ENCODE measurements around the gene CCSER1. TPM values are rescaled to one million over a fixed set of nuclear protein-coding genes. Genes with fewer than 3 reads are reported as not detected.

Gene CCSER1
- total RNA-seq, 6 donors from 2014 or later, result 4.4 to 26.1 (median 13.8) TPM

DNA sequence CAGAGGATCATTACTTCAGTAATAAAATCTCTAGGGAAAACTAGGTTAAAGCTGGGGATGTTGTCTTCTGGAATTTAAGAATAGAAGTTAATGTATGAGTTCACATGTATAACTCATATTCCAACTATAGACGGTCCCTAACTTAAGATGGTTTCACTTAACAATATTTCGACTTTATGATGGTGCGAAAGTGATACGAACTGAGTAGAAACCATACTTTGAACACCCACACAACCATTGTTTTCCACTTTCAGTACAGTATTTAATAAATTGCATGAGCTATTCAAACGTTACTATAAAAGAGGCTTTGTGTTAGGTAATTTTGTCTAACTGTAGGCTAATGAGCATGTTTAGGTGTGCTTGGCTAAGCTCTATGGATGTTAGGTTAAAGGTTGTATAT lies 38.7 kb downstream of the CCSER1 start:
- H3K36me3 ChIP-seq, result no peaks in the 10 kb centered on the region
- no peaks in the 10 kb centered on the region for H3K4me1 ChIP-seq
- no peaks in the 10 kb centered on the region for H3K9me3 ChIP-seq
- ATAC-seq (ENCODE audit: low FRiP score in 2 of 2) (no peak), DNase-seq (no peak)
- H3K4me3 ChIP-seq, result no peak overlapping the region
- H3K27me3 ChIP-seq, result no peaks in the 10 kb centered on the region
- TF ChIP-seq POLR2A (IDR thresholded peaks at IDR 0.05), result no peak
- TF ChIP-seq POLR2AphosphoS5 (IDR thresholded peaks at IDR 0.05), result no peak
- H3K27ac ChIP-seq, result no peak overlapping the region
- WGBS, 2 donors, result 85 to 86% methylated on average over 5 of the region's 5 CpGs

DNA sequence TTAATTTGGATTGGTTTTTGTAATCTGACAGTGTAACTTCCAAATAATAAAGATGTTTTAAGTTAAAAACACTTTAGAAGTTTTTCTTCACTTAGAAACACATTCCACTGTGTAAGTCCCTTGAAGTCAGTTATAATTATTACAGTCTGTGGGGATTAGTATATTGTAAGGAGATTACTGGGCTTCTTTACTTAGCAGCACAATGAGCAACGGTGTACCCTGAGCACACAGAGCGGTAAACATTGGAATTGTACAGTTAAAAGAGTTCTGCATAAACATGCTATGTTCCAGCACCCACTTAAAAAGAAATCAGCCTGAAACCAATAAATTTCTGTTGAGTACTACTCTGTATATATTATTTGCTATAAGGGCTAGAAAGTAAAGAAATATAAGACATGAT lies 44.3 kb downstream of the CCSER1 start:
- TF ChIP-seq EP300 (IDR thresholded peaks at IDR 0.05) (no peak), POLR2A (IDR thresholded peaks at IDR 0.05) (no peak), POLR2AphosphoS5 (IDR thresholded peaks at IDR 0.05) (no peak)
- TF ChIP-seq, protein P1, sequence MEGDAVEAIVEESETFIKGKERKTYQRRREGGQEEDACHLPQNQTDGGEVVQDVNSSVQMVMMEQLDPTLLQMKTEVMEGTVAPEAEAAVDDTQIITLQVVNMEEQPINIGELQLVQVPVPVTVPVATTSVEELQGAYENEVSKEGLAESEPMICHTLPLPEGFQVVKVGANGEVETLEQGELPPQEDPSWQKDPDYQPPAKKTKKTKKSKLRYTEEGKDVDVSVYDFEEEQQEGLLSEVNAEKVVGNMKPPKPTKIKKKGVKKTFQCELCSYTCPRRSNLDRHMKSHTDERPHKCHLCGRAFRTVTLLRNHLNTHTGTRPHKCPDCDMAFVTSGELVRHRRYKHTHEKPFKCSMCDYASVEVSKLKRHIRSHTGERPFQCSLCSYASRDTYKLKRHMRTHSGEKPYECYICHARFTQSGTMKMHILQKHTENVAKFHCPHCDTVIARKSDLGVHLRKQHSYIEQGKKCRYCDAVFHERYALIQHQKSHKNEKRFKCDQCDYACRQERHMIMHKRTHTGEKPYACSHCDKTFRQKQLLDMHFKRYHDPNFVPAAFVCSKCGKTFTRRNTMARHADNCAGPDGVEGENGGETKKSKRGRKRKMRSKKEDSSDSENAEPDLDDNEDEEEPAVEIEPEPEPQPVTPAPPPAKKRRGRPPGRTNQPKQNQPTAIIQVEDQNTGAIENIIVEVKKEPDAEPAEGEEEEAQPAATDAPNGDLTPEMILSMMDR (IDR thresholded peaks at IDR 0.05), result no peak
- DNase-seq (no peak), ATAC-seq (ENCODE audit: low FRiP score in 2 of 2) (no peak)
- Histone ChIP-seq H3K4me1 (no peaks in the 10 kb centered on the region), H3K27me3 (no peaks in the 10 kb centered on the region), H3K4me3 (no peak overlapping the region), H3K27ac (no peak overlapping the region), H3K9me3 (no peaks in the 10 kb centered on the region), H3K36me3 (no peaks in the 10 kb centered on the region)
- 64 to 80% methylated on average over 2 of the region's 2 CpGs for WGBS, 2 donors

DNA sequence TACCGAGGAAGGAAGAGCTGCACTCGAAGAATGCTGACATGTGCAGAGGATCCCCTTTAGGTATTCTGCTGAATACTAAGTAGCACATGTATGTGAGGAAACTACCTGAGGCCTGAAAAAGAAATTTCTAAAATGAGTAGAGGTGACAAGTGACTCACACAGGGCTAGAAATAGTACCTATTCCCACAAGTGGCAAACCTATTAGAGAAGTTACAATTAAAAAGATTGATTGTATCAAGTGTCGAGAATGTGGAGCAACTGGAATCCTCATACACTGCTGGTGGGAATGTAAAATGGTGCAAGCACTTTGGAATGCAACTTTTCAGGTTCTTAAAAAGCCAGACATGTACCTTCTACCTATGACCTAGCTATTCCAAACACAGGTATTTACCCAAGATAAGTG lies 47.4 kb downstream of the CCSER1 start:
- peak in 1 of 2 donors; percentile 28 for DNase-seq
- Histone ChIP-seq H3K4me3 (no peak overlapping the region), H3K9me3 (no peaks in the 10 kb centered on the region), H3K27ac (peak overlapping the region in 1 of 4 donors; percentile 31), H3K4me1 (no peaks in the 10 kb centered on the region), H3K27me3 (no peaks in the 10 kb centered on the region), H3K36me3 (no peaks in the 10 kb centered on the region)
- 51 to 57% methylated on average over 3 of the region's 3 CpGs for WGBS, 2 donors
- TF ChIP-seq POLR2AphosphoS5 (IDR thresholded peaks at IDR 0.05) (peak in 1 of 2 donors; percentile 44), EP300 (IDR thresholded peaks at IDR 0.05) (peak in 1 of 4 donors; percentile 83), POLR2A (IDR thresholded peaks at IDR 0.05) (no peak)
- TF ChIP-seq, protein P1 (IDR thresholded peaks at IDR 0.05), result no peak
- ATAC-seq (ENCODE audit: low FRiP score in 2 of 2), result peak in 1 of 2 donors; percentile 88

DNA sequence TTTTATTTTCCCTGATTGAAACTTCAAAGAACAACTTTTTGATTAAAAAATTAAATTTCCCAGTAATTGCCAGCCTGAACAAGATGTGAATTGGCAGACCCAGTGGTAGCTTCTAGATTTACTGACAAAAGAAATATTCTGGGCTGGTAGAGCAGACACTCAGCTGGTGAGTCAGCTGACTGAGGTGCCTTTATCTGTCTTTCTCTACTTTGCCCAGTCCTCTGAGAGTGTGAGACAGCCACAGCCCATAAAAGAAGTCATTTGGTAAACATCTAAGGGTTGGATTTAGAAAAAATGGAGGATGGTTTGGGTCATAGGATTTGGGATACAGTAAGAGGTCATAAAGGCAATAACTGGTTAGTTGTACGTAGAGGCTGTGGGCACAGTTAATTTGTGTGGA lies 54.5 kb downstream of the CCSER1 start:
- Histone ChIP-seq H3K27ac (no peak overlapping the region), H3K4me3 (no peak overlapping the region), H3K9me3 (no peaks in the 10 kb centered on the region), H3K27me3 (no peaks in the 10 kb centered on the region), H3K36me3 (no peaks in the 10 kb centered on the region), H3K4me1 (no peaks in the 10 kb centered on the region)
- ATAC-seq (ENCODE audit: low FRiP score in 2 of 2) (no peak), DNase-seq (no peak)
- no peak for TF ChIP-seq EP300 (IDR thresholded peaks at IDR 0.05)
- no peak for TF ChIP-seq POLR2A (IDR thresholded peaks at IDR 0.05)
- no peak for TF ChIP-seq POLR2AphosphoS5 (IDR thresholded peaks at IDR 0.05)
- TF ChIP-seq, protein P1 (IDR thresholded peaks at IDR 0.05), result no peak
- 95 to 98% methylated on average over 1 of the region's 1 CpG for WGBS, 2 donors

DNA sequence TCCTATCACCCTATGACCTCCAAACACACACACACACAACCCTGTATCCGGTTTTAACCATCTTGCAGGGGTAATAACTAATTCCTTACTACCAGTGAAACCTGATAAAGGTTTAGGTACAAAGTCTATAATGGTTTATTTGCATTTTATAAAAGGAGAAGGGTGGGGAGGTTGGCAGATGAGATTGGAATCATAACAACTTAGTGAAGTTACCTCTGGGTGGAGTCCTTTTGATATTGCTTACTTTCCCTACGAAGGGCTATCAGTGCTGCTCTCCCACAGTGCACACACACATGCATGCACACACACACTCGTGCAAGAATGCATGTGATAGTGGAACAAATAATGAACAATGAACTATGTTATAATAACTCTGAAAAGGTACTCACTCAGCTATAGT lies 56.1 kb downstream of the CCSER1 start:
- WGBS, 2 donors, result 48 to 67% methylated on average over 3 of the region's 3 CpGs
- H3K4me3 ChIP-seq, result no peak overlapping the region
- DNase-seq (no peak), ATAC-seq (ENCODE audit: low FRiP score in 2 of 2) (no peak)
- TF ChIP-seq, protein P1 (IDR thresholded peaks at IDR 0.05), result no peak
- TF ChIP-seq EP300 (IDR thresholded peaks at IDR 0.05) (no peak), POLR2A (IDR thresholded peaks at IDR 0.05) (no peak), POLR2AphosphoS5 (IDR thresholded peaks at IDR 0.05) (no peak)
- no peaks in the 10 kb centered on the region for H3K36me3 ChIP-seq
- no peaks in the 10 kb centered on the region for H3K9me3 ChIP-seq
- no peak overlapping the region for H3K27ac ChIP-seq
- H3K4me1 ChIP-seq, result no peaks in the 10 kb centered on the region
- no peaks in the 10 kb centered on the region for H3K27me3 ChIP-seq

All from upper lobe of left lung (tissue), 6 donors.